ENCODE data around the gene ELAVL4.
A peak's percentile ranks its signal among the peaks of the same experiment; 100 is the strongest.

ELAVL4 gene

DNA sequence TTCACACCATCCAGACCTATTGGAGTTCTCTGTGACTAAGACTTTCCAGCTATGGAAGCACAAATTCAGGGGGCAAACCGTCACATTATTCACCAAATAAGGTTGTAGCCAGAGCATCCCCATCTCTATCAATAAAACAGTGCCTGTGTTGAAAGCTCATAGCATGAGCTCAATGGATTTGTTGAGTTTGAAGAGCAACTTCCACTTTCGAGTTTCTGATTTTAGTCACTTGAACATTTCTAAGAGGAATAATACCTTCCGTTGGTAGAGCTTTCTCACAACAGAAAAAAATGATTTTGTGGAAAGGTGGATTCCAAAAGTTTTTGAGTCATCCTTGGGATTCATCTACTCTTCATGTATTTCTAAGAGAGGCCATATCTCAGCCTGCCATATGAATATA lies 13.0 kb upstream of the ELAVL4 start:
- Histone ChIP-seq H2BK120ac (ENCODE audit: insufficient read depth, low read length, poor library complexity) (no peak overlapping the region), H3K36me3 (ENCODE audit: control insufficient read depth in 1 of 2, insufficient read depth in 2 of 2, low read length in 2 of 2) (no peaks in the 10 kb centered on the region), H3K9me3 (ENCODE audit: insufficient read depth, low read depth, low read length) (no peaks in the 10 kb centered on the region), H2BK5ac (ENCODE audit: low read depth, low read length, poor library complexity) (no peak overlapping the region), H3K27me3 (ENCODE audit: insufficient read depth, low read length) (no peaks in the 10 kb centered on the region), H2BK12ac (ENCODE audit: low read length) (no peak overlapping the region), H4K12ac (ENCODE audit: low read depth, low read length) (no peak overlapping the region), H3K27ac (ENCODE audit: low read depth, low read length) (no peak overlapping the region), H2AFZ (ENCODE audit: insufficient read depth, low read length, poor library complexity) (no peak overlapping the region), H2AK5ac (ENCODE audit: low read length) (no peak overlapping the region), H4K8ac (ENCODE audit: low read depth, low read length) (no peak overlapping the region), H3K23ac (ENCODE audit: low read length) (no peak overlapping the region), H3K4me2 (ENCODE audit: low read length) (no peak overlapping the region), H3K14ac (ENCODE audit: low read length) (no peak overlapping the region), H3K4me3 (ENCODE audit: low read depth, low read length) (no peak overlapping the region), H3K9ac (ENCODE audit: low read length) (no peak overlapping the region), H3K79me2 (ENCODE audit: control insufficient read depth, insufficient read depth, low read length, poor library complexity) (no peaks in the 10 kb centered on the region), H3K18ac (ENCODE audit: low read length) (no peak overlapping the region), H3K4me1 (ENCODE audit: control insufficient read depth in 1 of 2, insufficient read depth in 2 of 2, low read length in 2 of 2) (no peaks in the 10 kb centered on the region), H4K91ac (ENCODE audit: low read depth, low read length) (no peak overlapping the region), H3K79me1 (ENCODE audit: low read length) (no peaks in the 10 kb centered on the region), H3K4ac (ENCODE audit: low read depth, low read length) (no peak overlapping the region)
- no peak for DNase-seq
- WGBS (ENCODE audit: extremely low coverage, insufficient coverage, insufficient read length), result no CpG with 5 or more reads among the region's 3 CpGs

DNA sequence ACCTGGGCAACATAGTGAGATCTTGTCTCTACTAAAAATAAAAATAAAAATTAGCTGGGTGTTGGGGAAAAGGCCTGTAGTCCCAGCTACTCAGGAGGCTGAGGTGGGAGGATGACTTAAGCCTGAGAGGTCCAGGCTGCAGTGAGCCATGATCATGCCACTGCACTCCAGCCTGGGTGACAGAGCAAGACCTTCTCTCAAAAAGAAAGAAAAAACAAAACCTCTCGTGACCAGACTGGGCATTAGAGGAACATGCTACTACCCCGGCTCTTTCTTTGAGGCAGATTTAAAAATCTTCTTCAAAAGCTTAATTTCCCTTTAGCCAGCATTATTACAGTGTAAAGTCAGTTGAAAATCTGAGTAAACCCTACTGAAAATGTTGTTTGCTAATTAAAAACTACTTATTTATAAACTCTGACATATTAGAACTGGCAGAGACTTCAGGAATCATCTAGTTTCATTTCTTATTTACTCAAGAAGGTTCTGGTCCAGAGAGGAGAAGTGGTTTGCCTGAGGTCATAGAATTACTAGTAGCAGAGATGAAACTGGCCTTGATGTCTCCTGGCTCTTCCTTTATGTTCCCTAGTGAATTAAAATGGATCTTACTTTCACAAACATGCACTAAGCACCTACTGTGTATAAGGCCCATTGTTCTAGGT lies 11.6 kb upstream of the ELAVL4 start:
- no peaks in the 10 kb centered on the region for H3K9me3 ChIP-seq (ENCODE audit: insufficient read depth, low read depth, low read length)
- H2AFZ ChIP-seq (ENCODE audit: insufficient read depth, low read length, poor library complexity), result no peak overlapping the region

DNA sequence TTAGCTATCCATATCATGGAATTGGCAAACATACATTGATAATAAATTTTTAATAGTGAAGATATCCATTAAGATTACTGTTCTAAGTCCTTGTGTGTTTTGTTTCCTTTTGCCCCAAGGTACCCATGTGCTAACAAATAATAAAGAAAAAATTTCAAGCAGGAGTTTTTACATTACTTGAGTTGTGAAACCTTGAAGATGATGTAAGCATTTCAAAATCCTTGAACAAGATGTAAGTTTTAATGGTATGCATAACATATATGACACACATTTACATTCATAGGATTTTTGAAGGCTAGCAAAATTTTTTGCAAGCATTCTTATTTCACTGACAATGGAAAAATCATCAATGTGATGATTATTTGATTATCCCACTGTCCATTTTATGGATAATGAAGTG lies 10.9 kb upstream of the ELAVL4 start:
- Histone ChIP-seq H2BK120ac (ENCODE audit: insufficient read depth, low read length, poor library complexity) (no peak overlapping the region), H3K18ac (ENCODE audit: low read length) (no peak overlapping the region), H3K23ac (ENCODE audit: low read length) (no peak overlapping the region), H3K79me1 (ENCODE audit: low read length) (no peaks in the 10 kb centered on the region), H3K4me1 (ENCODE audit: control insufficient read depth in 1 of 2, insufficient read depth in 2 of 2, low read length in 2 of 2) (no peaks in the 10 kb centered on the region), H2AFZ (ENCODE audit: insufficient read depth, low read length, poor library complexity) (no peak overlapping the region), H3K9ac (ENCODE audit: low read length) (no peak overlapping the region), H3K79me2 (ENCODE audit: control insufficient read depth, insufficient read depth, low read length, poor library complexity) (no peaks in the 10 kb centered on the region), H3K4ac (ENCODE audit: low read depth, low read length) (no peak overlapping the region), H3K9me3 (ENCODE audit: insufficient read depth, low read depth, low read length) (no peaks in the 10 kb centered on the region), H4K8ac (ENCODE audit: low read depth, low read length) (no peak overlapping the region), H2BK5ac (ENCODE audit: low read depth, low read length, poor library complexity) (no peak overlapping the region), H3K27me3 (ENCODE audit: insufficient read depth, low read length) (no peaks in the 10 kb centered on the region), H3K14ac (ENCODE audit: low read length) (no peak overlapping the region), H3K4me3 (ENCODE audit: low read depth, low read length) (no peak overlapping the region), H3K36me3 (ENCODE audit: control insufficient read depth in 1 of 2, insufficient read depth in 2 of 2, low read length in 2 of 2) (no peaks in the 10 kb centered on the region), H2AK5ac (ENCODE audit: low read length) (no peak overlapping the region), H3K4me2 (ENCODE audit: low read length) (no peak overlapping the region), H4K12ac (ENCODE audit: low read depth, low read length) (no peak overlapping the region), H4K91ac (ENCODE audit: low read depth, low read length) (no peak overlapping the region), H3K27ac (ENCODE audit: low read depth, low read length) (no peak overlapping the region), H2BK12ac (ENCODE audit: low read length) (no peak overlapping the region)
- DNase-seq, result peak in 1 of 2 donors; percentile 87

More for the DNA sequence above, 11.6 kb upstream of the ELAVL4 start:
- Histone ChIP-seq H2BK120ac (ENCODE audit: insufficient read depth, low read length, poor library complexity) (no peak overlapping the region), H3K79me2 (ENCODE audit: control insufficient read depth, insufficient read depth, low read length, poor library complexity) (no peaks in the 10 kb centered on the region), H4K12ac (ENCODE audit: low read depth, low read length) (no peak overlapping the region), H3K79me1 (ENCODE audit: low read length) (no peaks in the 10 kb centered on the region), H2BK12ac (ENCODE audit: low read length) (no peak overlapping the region), H2BK5ac (ENCODE audit: low read depth, low read length, poor library complexity) (no peak overlapping the region), H3K23ac (ENCODE audit: low read length) (no peak overlapping the region), H3K4me1 (ENCODE audit: control insufficient read depth in 1 of 2, insufficient read depth in 2 of 2, low read length in 2 of 2) (no peaks in the 10 kb centered on the region), H4K91ac (ENCODE audit: low read depth, low read length) (no peak overlapping the region), H3K4me3 (ENCODE audit: low read depth, low read length) (no peak overlapping the region), H3K27me3 (ENCODE audit: insufficient read depth, low read length) (no peaks in the 10 kb centered on the region), H3K4ac (ENCODE audit: low read depth, low read length) (no peak overlapping the region), H3K36me3 (ENCODE audit: control insufficient read depth in 1 of 2, insufficient read depth in 2 of 2, low read length in 2 of 2) (no peaks in the 10 kb centered on the region), H3K14ac (ENCODE audit: low read length) (no peak overlapping the region), H3K9ac (ENCODE audit: low read length) (no peak overlapping the region), H3K27ac (ENCODE audit: low read depth, low read length) (no peak overlapping the region), H3K4me2 (ENCODE audit: low read length) (no peak overlapping the region), H3K18ac (ENCODE audit: low read length) (no peak overlapping the region), H4K8ac (ENCODE audit: low read depth, low read length) (no peak overlapping the region), H2AK5ac (ENCODE audit: low read length) (no peak overlapping the region)
- no peak for DNase-seq
- no CpG with 5 or more reads among the region's 2 CpGs for WGBS (ENCODE audit: extremely low coverage, insufficient coverage, insufficient read length)

DNA sequence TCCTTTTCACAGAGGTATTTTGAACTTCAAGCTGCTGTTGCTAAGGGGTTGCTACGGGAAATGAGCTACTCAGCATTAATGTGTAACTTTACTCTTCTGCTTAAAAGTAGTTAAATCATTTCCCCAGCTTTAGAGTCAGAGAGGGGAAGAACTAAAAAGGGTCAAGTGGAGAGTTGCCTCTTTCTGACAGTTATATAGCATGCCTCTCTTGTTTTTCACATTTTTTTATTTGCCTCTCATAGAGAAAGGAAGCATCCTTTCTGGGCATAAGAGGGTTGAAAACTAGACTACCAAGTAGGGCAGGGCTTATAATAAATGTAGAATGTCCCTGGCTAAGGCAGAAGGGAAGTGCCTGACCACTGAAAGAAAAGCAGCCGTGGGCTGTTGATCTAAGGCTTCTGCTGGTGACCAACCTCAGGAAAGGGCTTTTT lies 10.1 kb upstream of the ELAVL4 start:
- H3K36me3 ChIP-seq (ENCODE audit: control insufficient read depth in 1 of 2, insufficient read depth in 2 of 2, low read length in 2 of 2), result no peaks in the 10 kb centered on the region
- H3K14ac ChIP-seq (ENCODE audit: low read length), result no peak overlapping the region

More for the DNA sequence above, 10.1 kb upstream of the ELAVL4 start:
- no peaks in the 10 kb centered on the region for H3K79me1 ChIP-seq (ENCODE audit: low read length)
- no peak overlapping the region for H3K4me2 ChIP-seq (ENCODE audit: low read length)
- no peak overlapping the region for H4K8ac ChIP-seq (ENCODE audit: low read depth, low read length)
- no peak overlapping the region for H2BK5ac ChIP-seq (ENCODE audit: low read depth, low read length, poor library complexity)
- H4K91ac ChIP-seq (ENCODE audit: low read depth, low read length), result no peak overlapping the region
- no CpG with 5 or more reads among the region's 2 CpGs for WGBS (ENCODE audit: extremely low coverage, insufficient coverage, insufficient read length)
- no peak overlapping the region for H2BK12ac ChIP-seq (ENCODE audit: low read length)
- no peak overlapping the region for H2AK5ac ChIP-seq (ENCODE audit: low read length)
- no peaks in the 10 kb centered on the region for H3K9me3 ChIP-seq (ENCODE audit: insufficient read depth, low read depth, low read length)
- no peak overlapping the region for H3K18ac ChIP-seq (ENCODE audit: low read length)
- no peak overlapping the region for H3K27ac ChIP-seq (ENCODE audit: low read depth, low read length)
- H3K4me1 ChIP-seq (ENCODE audit: control insufficient read depth in 1 of 2, insufficient read depth in 2 of 2, low read length in 2 of 2), result no peaks in the 10 kb centered on the region
- no peak overlapping the region for H2BK120ac ChIP-seq (ENCODE audit: insufficient read depth, low read length, poor library complexity)
- H3K23ac ChIP-seq (ENCODE audit: low read length), result no peak overlapping the region
- DNase-seq, result no peak
- H3K4ac ChIP-seq (ENCODE audit: low read depth, low read length), result no peak overlapping the region
- H3K4me3 ChIP-seq (ENCODE audit: low read depth, low read length), result no peak overlapping the region
- H3K27me3 ChIP-seq (ENCODE audit: insufficient read depth, low read length), result no peaks in the 10 kb centered on the region
- no peak overlapping the region for H4K12ac ChIP-seq (ENCODE audit: low read depth, low read length)
- no peak overlapping the region for H3K9ac ChIP-seq (ENCODE audit: low read length)
- no peak overlapping the region for H2AFZ ChIP-seq (ENCODE audit: insufficient read depth, low read length, poor library complexity)
- H3K79me2 ChIP-seq (ENCODE audit: control insufficient read depth, insufficient read depth, low read length, poor library complexity), result no peaks in the 10 kb centered on the region

All from trophoblast cell (in vitro differentiated cells and primary cell).